GM19043 (cell line): ENCODE measurements around the gene C1orf198.

Experiments
- ATAC-seq: cut with Tn5 transposase; IDR thresholded peaks from one replicate; pipeline ENCODE4 v1.9.1; 2021; ENCODE audit warnings: low read depth; ENCODE audit not compliant: unreplicated experiment

Gene C1orf198

DNA sequence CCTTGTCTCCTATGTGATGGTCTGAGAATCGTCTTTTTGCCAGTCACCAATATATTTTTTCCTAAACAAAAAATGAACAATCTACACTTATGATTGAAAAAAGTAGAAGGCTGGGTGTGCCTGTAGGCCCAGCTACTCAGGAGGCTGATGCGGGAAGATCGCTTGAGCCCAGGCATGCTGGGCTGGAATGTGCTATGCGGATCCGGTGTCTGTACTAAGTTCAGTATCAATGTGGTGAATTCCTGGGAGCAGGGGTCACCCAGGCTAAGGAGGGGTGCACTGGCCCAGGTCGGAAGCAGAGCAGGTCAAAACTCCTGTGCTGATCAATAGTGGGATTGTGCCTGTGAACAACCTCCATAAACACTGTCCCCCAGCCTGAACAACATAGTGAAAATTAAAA, 25.7 kb upstream of the C1orf198 start:
- no peak for ATAC-seq

- ATAC-seq, result no peak
These were observed 23.7 kb upstream of the C1orf198 start for GRCh38 chr1:230892018-230892491.

GRCh38 chr1:230891413-230891812, 23.1 kb upstream of the C1orf198 start:
- ATAC-seq, result no peak

DNA sequence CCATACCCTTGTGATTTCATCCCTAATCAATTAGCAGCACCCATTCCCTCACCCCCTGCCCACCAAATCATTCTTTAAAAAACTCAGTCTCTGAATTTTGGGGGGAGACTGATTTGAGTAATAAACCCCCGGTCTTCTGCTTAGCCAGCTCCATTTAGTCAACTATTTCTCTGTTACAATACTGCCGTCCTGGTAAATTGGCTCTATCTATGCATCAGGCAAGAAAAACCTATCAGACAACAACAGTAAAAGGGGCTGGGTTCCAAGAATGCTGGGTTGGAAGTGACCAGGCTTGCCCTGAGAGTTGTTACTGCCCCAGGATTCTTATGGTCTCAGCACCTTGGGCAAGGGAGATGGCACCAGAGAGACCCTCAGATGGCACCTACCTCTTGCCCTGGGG, 16.3 kb upstream of the C1orf198 start:
- ATAC-seq, result no peak

DNA sequence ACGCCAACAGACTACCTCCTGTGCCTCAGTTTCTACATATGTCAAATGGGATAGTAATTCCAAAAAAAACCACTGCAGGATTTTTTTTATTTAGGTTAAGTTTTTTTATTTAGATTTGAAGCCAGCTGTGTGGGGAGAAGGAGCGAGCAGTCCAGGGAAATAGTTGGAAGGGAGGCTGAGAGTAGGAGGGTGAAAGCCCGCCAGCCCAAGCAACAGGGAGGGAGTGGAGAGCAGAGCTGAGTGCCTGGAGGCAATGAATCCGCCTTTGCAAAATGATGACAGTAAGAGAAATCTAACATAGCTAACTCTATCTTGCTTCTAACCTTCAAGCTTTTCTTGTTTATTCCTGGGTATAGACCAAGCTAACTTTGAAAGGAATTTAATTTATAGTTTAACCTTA, 15.6 kb upstream of the C1orf198 start:
- ATAC-seq, result no peak

DNA sequence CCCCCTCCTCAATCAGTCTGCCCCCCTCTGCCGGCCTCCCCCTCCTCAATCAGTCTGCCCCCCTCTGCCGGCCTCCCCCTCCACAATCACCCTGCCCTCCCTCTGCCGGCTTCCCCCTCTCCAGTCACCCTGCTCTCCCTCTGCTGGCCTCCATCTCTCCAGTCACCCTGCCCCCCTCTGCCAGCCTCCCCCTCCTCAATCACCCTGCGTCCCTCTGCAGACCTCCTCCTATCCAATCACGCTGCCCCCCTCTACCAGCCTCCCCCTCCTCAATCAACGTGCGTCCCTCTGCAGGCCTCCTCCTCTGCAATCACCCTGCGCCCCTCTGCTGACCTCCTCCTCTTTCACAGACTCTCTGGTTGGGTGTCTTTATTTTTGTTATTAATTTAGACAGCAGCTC, 11.5 kb upstream of the C1orf198 start:
- ATAC-seq, result no peak

- ATAC-seq, result no peak
These were observed 10.3 kb upstream of the C1orf198 start for GRCh38 chr1:230878591-230878990.

DNA sequence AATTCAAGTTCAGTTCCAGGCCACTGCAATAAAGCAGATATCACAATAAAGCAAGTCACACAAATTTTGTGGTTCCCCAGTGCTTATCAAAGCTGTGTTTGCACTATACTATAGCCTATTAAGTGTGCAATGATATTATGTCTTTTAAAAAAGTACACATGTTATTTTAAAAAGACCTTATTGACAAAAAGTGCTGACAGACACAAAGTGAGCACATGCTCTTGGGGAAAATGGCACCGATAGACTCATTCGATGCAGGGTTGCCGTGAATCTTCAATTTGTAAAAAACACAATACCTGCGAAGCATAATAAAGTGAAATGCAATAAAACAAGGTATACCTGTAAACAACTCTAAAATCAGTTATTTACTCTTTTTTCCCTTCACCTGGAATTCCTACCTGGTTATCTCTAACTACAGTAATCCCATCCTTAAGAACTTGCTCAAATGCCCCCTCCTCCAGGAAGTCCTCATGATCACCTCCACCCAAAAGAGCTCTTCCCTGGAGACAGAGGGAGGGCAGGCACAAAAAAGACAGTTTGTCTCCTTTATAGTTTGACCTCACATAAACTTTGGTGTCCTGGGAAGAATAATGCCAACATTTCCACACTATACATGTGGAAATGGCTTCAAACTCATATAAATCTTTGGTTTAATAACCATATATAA, 9.7 kb upstream of the C1orf198 start:
- ATAC-seq, result no peak

GRCh38 chr1:230877146-230877923, 9.0 kb upstream of the C1orf198 start:
- no peak for ATAC-seq

DNA sequence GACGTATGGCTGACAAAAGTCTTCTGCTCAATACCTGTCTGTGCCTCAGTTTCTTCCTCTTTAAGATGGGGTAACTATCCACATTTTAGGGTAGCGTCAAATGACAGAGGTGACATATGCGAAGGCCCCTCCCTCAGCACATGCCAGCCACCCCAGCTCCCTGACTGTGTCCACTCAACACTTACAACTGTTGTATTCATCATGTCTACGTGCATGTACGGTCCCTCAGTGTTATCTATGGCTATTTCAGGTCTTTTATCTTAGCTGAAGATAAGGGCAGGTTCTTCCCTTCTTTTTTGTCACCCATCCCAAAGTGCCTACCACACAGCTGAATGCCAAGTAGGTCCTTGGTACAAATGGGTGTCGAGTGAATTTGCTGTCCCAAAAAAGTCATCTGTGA, 8.3 kb upstream of the C1orf198 start:
- no peak for ATAC-seq

- ATAC-seq, result no peak
These were observed 7.0 kb upstream of the C1orf198 start for GRCh38 chr1:230875370-230875769.

DNA sequence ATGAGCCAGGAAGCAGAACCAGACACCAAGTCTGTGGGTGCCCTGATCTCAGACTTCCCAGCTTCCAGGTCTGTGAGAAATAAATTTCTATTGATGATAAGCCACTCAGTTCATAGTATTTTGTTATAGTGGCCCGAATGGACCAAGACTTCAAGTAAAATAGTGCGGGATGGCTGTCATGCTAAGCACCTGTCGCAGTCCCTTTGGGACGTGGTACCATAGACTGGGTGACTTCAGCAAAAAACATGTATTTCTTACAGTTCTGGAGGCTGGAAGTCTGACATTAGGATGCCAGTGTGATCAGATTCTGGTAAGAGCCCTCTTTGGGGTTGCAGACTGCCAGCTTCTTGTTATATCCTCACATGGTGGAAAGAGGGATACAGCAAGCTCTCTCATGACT, 2.6 kb upstream of the C1orf198 start:
- ATAC-seq, result no peak

DNA sequence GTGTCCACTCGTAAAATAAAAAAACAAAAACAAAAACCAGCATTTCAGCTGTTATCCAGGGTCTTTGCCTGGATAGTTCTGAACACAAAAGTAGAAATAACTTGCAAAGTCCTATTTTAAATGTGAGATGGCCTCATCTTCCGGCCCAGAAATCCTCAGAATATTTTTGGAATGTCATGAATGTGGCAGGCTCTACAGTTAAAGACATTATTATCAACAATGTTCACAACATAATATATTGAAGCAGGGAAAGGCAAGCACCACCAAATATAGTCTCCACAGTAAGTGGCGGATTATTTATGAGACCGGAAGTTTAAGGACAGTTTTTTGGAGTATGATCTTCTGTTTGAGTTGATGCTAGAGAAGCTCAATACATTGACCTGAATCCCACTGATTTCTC, 1.2 kb upstream of the C1orf198 start:
- no peak for ATAC-seq

GRCh38 chr1:230868736-230869385, 540 bp upstream of the C1orf198 start:
- ATAC-seq, result peak; percentile 42

- no peak for ATAC-seq
These were observed 1.0 kb downstream of the C1orf198 start for GRCh38 chr1:230867101-230867902.

- ATAC-seq, result no peak
These were observed 1.9 kb downstream of the C1orf198 start for GRCh38 chr1:230866171-230867070.

DNA sequence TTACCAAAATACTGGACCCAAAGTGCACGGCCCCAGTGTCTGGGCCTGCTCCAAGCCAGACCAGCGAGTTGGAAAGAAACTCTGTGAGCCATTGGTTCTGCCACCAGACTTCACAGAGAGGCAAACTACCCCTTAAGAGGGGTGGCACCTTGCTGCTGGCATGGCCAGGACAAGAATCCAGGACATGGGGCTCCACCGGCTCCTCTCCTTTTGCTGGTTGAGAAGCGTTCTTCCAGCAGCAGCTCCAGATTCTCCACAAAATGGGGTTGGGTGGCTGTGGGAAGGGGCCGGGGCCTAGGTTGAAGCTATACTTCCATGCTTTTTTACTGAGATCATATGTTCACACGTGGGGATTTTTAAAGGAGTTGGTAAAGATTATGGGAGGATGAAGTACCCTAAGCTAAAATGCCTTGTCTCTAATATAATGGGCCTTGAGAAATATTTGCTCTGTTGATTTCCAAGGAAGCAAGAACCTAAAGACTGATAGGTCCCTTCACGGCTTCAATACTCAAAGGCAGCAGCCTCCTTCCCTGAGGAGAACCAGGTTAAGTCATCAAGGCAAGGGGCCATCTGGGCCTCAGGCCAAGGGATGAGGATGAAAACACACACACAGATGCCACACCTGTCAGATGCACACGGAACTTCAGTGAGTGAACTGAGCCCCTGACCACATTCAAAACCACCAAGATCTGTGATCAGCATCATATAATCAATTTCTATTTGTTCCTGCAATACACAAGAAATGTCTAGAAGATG, 3.1 kb downstream of the C1orf198 start:
- ATAC-seq, result no peak

- ATAC-seq, result no peak
These were observed 3.9 kb downstream of the C1orf198 start for GRCh38 chr1:230864441-230864840.

DNA sequence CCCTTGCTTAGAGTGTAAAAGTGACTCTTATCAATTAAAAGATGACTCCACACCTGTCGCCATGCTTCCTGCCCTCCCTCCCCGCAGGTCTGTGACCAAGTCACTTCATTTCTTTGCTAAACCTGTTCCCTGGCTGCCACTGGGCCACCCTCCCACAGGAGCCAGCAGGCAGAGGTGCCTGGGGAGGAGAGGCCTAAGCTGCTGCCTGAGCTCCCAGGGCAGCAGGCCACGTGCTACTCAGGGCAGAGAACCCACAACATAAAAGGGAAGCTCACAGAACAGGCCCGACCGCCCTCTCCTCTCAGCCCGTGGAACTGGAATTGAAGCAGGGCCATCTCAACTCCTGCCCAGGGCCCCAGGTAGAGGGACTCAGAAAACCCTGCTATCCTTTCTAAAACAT, 4.9 kb downstream of the C1orf198 start:
- no peak for ATAC-seq
